Activated CD8-positive, alpha-beta T cell treated with anti-CD3 and anti-CD28 coated beads for 36 hours (primary cell): ENCODE results near the gene SCCPDH. TPM values are rescaled to one million over a fixed set of nuclear protein-coding genes. Genes with fewer than 3 reads are reported as not detected.

Experiments
- ATAC-seq: fragments of 200-7000 bp; cut with Tn5 transposase; one replicate; pipeline ENCODE4 v1.10.0; 2021; ENCODE audit warnings: mild to moderate bottlenecking, moderate library complexity
- CTCF ChIA-PET: fragments of 350-600 bp; sonication (Branson Sonifier 250); formaldehyde crosslinking; loops from one replicate; lab custom pipeline; 2021; ENCODE audit warnings: antibody characterized with exemption; lab: Charles Lee
- POLR2A ChIA-PET: fragments of 350-600 bp; sonication (Branson Sonifier 250); formaldehyde crosslinking; loops from one replicate; lab custom pipeline; 2021; ENCODE audit warnings: antibody characterized with exemption; lab: Charles Lee
- DNase-seq: peaks from one replicate; pipeline ENCODE4 v3.0.0-alpha.2; 2020
- H3K27ac Mint-ChIP-seq: one replicate; pipeline ENCODE4 v1.8.0; 2021; ENCODE audit warnings: mild to moderate bottlenecking, mixed read lengths
- H3K27me3 Mint-ChIP-seq: one replicate; pipeline ENCODE4 v1.8.0; 2021; ENCODE audit warnings: mixed read lengths
- H3K36me3 Mint-ChIP-seq: one replicate; pipeline ENCODE4 v1.8.0; 2021; ENCODE audit warnings: low read depth, mixed read lengths
- H3K4me1 Mint-ChIP-seq: one replicate; pipeline ENCODE4 v1.8.0; 2021; ENCODE audit warnings: low read depth, mixed read lengths
- H3K4me3 Mint-ChIP-seq: one replicate; pipeline ENCODE4 v1.8.0; 2021; ENCODE audit warnings: mild to moderate bottlenecking, moderate library complexity, mixed read lengths
- H3K9me3 Mint-ChIP-seq: one replicate; pipeline ENCODE4 v1.8.0; 2021; ENCODE audit warnings: mixed read lengths
- CTCF ChIP-seq: fragments of 200-600 bp; IDR thresholded peaks from one replicate; pipeline ENCODE4 v1.8.0; 2022; ENCODE audit warnings: antibody characterized with exemption, mild to moderate bottlenecking
- intact Hi-C: fragments of 100-400 bp; cut with micrococcal nuclease; formaldehyde crosslinking; loops from one replicate; pipeline ENCODE4 v1.10.0; 2022
- total RNA-seq, 2 experiments: library from RNA; stranded (reverse); gene quantifications; one replicate each; pipeline ENCODE4 v1.2.3, GENCODE V29; 2021

Gene SCCPDH
- total RNA-seq, 2 experiments from 2014 or later, result 39.4 to 41.7 TPM

GRCh38 chr1:246792603-246793002 lies 68.4 kb downstream of the SCCPDH start:
- Mint-ChIP-seq H3K4me3 (no peak overlapping the region), H3K27ac (no peak overlapping the region), H3K4me1 (peaks cover 3% of the 10 kb centered on the region), H3K9me3 (no peaks in the 10 kb centered on the region), H3K36me3 (no peaks in the 10 kb centered on the region), H3K27me3 (peaks cover 13% of the 10 kb centered on the region)
- intact Hi-C loops, result no loop called here
- ChIA-PET CTCF (no interaction called here), POLR2A (no interaction called here)
- ATAC-seq (no peak), DNase-seq (no peak)
- TF ChIP-seq CTCF, result no peak

- POLR2A ChIA-PET, result no interaction called here
- no peaks in the 10 kb centered on the region for H3K9me3 Mint-ChIP-seq
- no peak for ATAC-seq
Measured at GRCh38 chr1:246793356-246793896, 69.2 kb downstream of the SCCPDH start.

GRCh38 chr1:246794048-246794827 lies 70.0 kb downstream of the SCCPDH start:
- no peaks in the 10 kb centered on the region for H3K9me3 Mint-ChIP-seq
- peaks cover 10% of the 10 kb centered on the region for H3K27me3 Mint-ChIP-seq
- no peak overlapping the region for H3K4me3 Mint-ChIP-seq
- DNase-seq (no peak), ATAC-seq (no peak)
- ChIA-PET CTCF (no interaction called here), POLR2A (no interaction called here)
- H3K27ac Mint-ChIP-seq, result no peak overlapping the region
- intact Hi-C loops, result no loop called here
- TF ChIP-seq CTCF, result no peak
- H3K4me1 Mint-ChIP-seq, result no peaks in the 10 kb centered on the region
- no peaks in the 10 kb centered on the region for H3K36me3 Mint-ChIP-seq

More at GRCh38 chr1:246793356-246793896, 69.2 kb downstream of the SCCPDH start:
- CTCF ChIA-PET, result no interaction called here
- intact Hi-C loops, result no loop called here
- no peak for TF ChIP-seq CTCF
- H3K4me3 Mint-ChIP-seq, result no peak overlapping the region
- H3K27ac Mint-ChIP-seq, result no peak overlapping the region
- peaks cover 13% of the 10 kb centered on the region for H3K27me3 Mint-ChIP-seq
- H3K36me3 Mint-ChIP-seq, result no peaks in the 10 kb centered on the region
- DNase-seq, result no peak
- peaks cover 3% of the 10 kb centered on the region for H3K4me1 Mint-ChIP-seq

- intact Hi-C loops, result no loop called here
- TF ChIP-seq CTCF, result no peak
- no peak for DNase-seq
- no peaks in the 10 kb centered on the region for H3K4me1 Mint-ChIP-seq
- ChIA-PET POLR2A (no interaction called here), CTCF (no interaction called here)
- H3K36me3 Mint-ChIP-seq, result no peaks in the 10 kb centered on the region
- H3K4me3 Mint-ChIP-seq, result no peak overlapping the region
- no peaks in the 10 kb centered on the region for H3K9me3 Mint-ChIP-seq
- peaks cover 6% of the 10 kb centered on the region for H3K27me3 Mint-ChIP-seq
- no peak overlapping the region for H3K27ac Mint-ChIP-seq
- no peak for ATAC-seq
Measured at GRCh38 chr1:246794828-246795671, 70.8 kb downstream of the SCCPDH start.
